A549 (cell line): ENCODE results near the gene DRD1.

Source experiments
- CEBPB ChIP-seq, 2 experiments: fragments of >200 bp in 1 of 2; sonication (Bioruptor Twin) in 1 of 2; formaldehyde crosslinking in 1 of 2; IDR thresholded peaks; 2 replicates each; pipeline ENCODE4 v1.6.1; 2012 to 2016
- CTCF ChIP-seq: fragments of >200 bp; sonication (Bioruptor Twin); formaldehyde crosslinking; IDR thresholded peaks from 3 replicates; pipeline ENCODE4 v1.5.1; 2016
- EP300 ChIP-seq, 2 experiments: fragments of >200 bp; sonication (Bioruptor Twin); formaldehyde crosslinking; IDR thresholded peaks; 2 replicates in 1 of 2; 3 replicates in 1 of 2; pipeline ENCODE4 v1.6.1; 2016 to 2017
- ESRRA ChIP-seq: fragments of 150-350 bp; IDR thresholded peaks from 2 replicates; pipeline ENCODE4 v1.6.1; 2014; ENCODE audit warnings: mild to moderate bottlenecking, low read length, borderline replicate concordance
- KDM1A ChIP-seq: fragments of 200-600 bp; sonication (generic); IDR thresholded peaks from 2 replicates; pipeline ENCODE4 v1.6.1; 2016; ENCODE audit warnings: low read depth, mild to moderate bottlenecking
- POLR2A ChIP-seq: IDR thresholded peaks from 2 replicates; pipeline ENCODE4 v1.6.1; 2012; ENCODE audit warnings: mild to moderate bottlenecking, low read length
- REST ChIP-seq: fragments of 200-600 bp; sonication (generic); IDR thresholded peaks from 2 replicates; pipeline ENCODE4 v1.6.1; 2016; ENCODE audit warnings: antibody characterized with exemption, mild to moderate bottlenecking, moderate library complexity

- no peak for TF ChIP-seq CEBPB (IDR thresholded peaks at IDR 0.05)
- TF ChIP-seq CTCF = no peak
- TF ChIP-seq EP300 (IDR thresholded peaks at IDR 0.05) = no peak
- TF ChIP-seq REST = no peak
- TF ChIP-seq ESRRA = no peak
- TF ChIP-seq POLR2A = no peak
- TF ChIP-seq KDM1A = no peak
Observed at GRCh38 chr5:175472378-175472777, 28.4 kb upstream of the DRD1 start.
